GM23338 (cell line): ENCODE data around the gene ADRA2B. TPM values are rescaled to one million over a fixed set of nuclear protein-coding genes. Genes with fewer than 3 reads are reported as not detected.
"Not testable (repeated sequence)": the region's sequence is repeated elsewhere in the genome, so short reads cannot be mapped to it uniquely, and the experiment has no call there.

ENCODE experiments used
- ATAC-seq: fragments of 200-7000 bp; cut with Tn5 transposase; 3 replicates; pipeline ENCODE4 v1.9.1; 2020
- DNase-seq: peaks from one replicate; pipeline ENCODE4 v3.0.0-alpha.2; 2015; ENCODE audit warnings: low spot score
- H2AFZ ChIP-seq: fragments of 200-600 bp; sonication (generic); 2 replicates; pipeline ENCODE4 v1.8.0; 2016; ENCODE audit warnings: antibody characterized with exemption, mild to moderate bottlenecking, moderate library complexity
- H3F3A ChIP-seq: fragments of 200-600 bp; sonication (generic); replicated peaks from 2 replicates; pipeline ENCODE4 v1.8.0; 2017; ENCODE audit warnings: antibody characterized with exemption, mixed run types, low read depth
- H3K27ac ChIP-seq: fragments of 200-600 bp; sonication (generic); 2 replicates; pipeline ENCODE4 v1.6.1; 2016; ENCODE audit warnings: low read depth
- H3K27me3 ChIP-seq: fragments of 200-600 bp; sonication (generic); 2 replicates; pipeline ENCODE4 v1.8.0; 2016; ENCODE audit warnings: mild to moderate bottlenecking, mixed run types, moderate library complexity; ENCODE audit not compliant: insufficient read depth
- H3K36me3 ChIP-seq: fragments of 200-600 bp; sonication (generic); 2 replicates; pipeline ENCODE4 v1.8.0; 2016; ENCODE audit warnings: mild to moderate bottlenecking; ENCODE audit not compliant: insufficient read depth
- H3K4me1 ChIP-seq: fragments of 200-600 bp; sonication (generic); 2 replicates; pipeline ENCODE4 v1.8.0; 2016; ENCODE audit warnings: mild to moderate bottlenecking, moderate library complexity; ENCODE audit not compliant: insufficient read depth
- H3K4me2 ChIP-seq: fragments of 200-600 bp; sonication (generic); 2 replicates; pipeline ENCODE4 v1.7.1; 2017; ENCODE audit warnings: mixed run types
- H3K4me3 ChIP-seq: fragments of 200-600 bp; sonication (generic); 2 replicates; pipeline ENCODE4 v1.6.1; 2016; ENCODE audit warnings: mixed run types
- H3K79me2 ChIP-seq: fragments of 200-600 bp; sonication (generic); replicated peaks from 2 replicates; pipeline ENCODE4 v1.8.0; 2017; ENCODE audit warnings: mild to moderate bottlenecking; ENCODE audit not compliant: insufficient read depth
- H3K9me2 ChIP-seq: fragments of 200-600 bp; sonication (generic); 2 replicates; pipeline ENCODE4 v1.8.0; 2017; ENCODE audit not compliant: insufficient read depth
- H4K20me1 ChIP-seq: fragments of 200-600 bp; sonication (generic); replicated peaks from 2 replicates; pipeline ENCODE4 v1.8.0; 2017; ENCODE audit warnings: mild to moderate bottlenecking; ENCODE audit not compliant: insufficient read depth
- H3K27ac Mint-ChIP-seq: 2 replicates; pipeline ENCODE4 v1.8.0; 2020; ENCODE audit warnings: inconsistent platforms, mild to moderate bottlenecking, moderate library complexity, mixed read lengths
- H3K27me3 Mint-ChIP-seq: 3 replicates; pipeline ENCODE4 v1.8.0; 2022; ENCODE audit warnings: low read depth, mild to moderate bottlenecking, moderate library complexity, mixed read lengths, inconsistent platforms; ENCODE audit not compliant: insufficient read depth, poor library complexity
- H3K36me3 Mint-ChIP-seq: 3 replicates; pipeline ENCODE4 v1.8.0; 2021; ENCODE audit warnings: low read depth, mild to moderate bottlenecking, inconsistent platforms, moderate library complexity, mixed read lengths
- H3K4me1 Mint-ChIP-seq: 3 replicates; pipeline ENCODE4 v1.8.0; 2020; ENCODE audit warnings: mild to moderate bottlenecking, inconsistent platforms, mixed read lengths
- H3K4me3 Mint-ChIP-seq: 3 replicates; pipeline ENCODE4 v1.8.0; 2021; ENCODE audit warnings: moderate library complexity, mild to moderate bottlenecking, inconsistent platforms, mixed read lengths
- H3K9me3 Mint-ChIP-seq: 3 replicates; pipeline ENCODE4 v1.8.0; 2020; ENCODE audit warnings: moderate library complexity, mild to moderate bottlenecking, inconsistent platforms, mixed read lengths
- CREB1 ChIP-seq: fragments of 250-450 bp; sonication (Bioruptor Pico); IDR thresholded peaks from 2 replicates; pipeline ENCODE4 v1.5.0; 2020; ENCODE audit warnings: low read depth, mild to moderate bottlenecking, moderate library complexity
- EZH2 ChIP-seq: fragments of 200-600 bp; sonication (generic); IDR thresholded peaks from one replicate; pipeline ENCODE4 v1.8.0; 2017; ENCODE audit warnings: antibody characterized with exemption, mild to moderate bottlenecking, low read depth; ENCODE audit not compliant: unreplicated experiment
- EZH2phosphoT487 ChIP-seq: fragments of 200-600 bp; sonication (generic); IDR thresholded peaks from one replicate; pipeline ENCODE4 v1.8.1; 2018; ENCODE audit warnings: antibody characterized with exemption; ENCODE audit not compliant: unreplicated experiment
- JUNB ChIP-seq: IDR thresholded peaks from one replicate; pipeline ENCODE4 v1.6.1; 2016; ENCODE audit warnings: antibody characterized with exemption; ENCODE audit not compliant: unreplicated experiment
- NANOG ChIP-seq: IDR thresholded peaks from 2 replicates; pipeline ENCODE4 v1.6.1; 2016; ENCODE audit warnings: antibody characterized with exemption, borderline replicate concordance
- POLR2AphosphoS5 ChIP-seq: IDR thresholded peaks from 2 replicates; pipeline ENCODE4 v1.6.1; 2016; ENCODE audit warnings: antibody characterized with exemption, low read depth
- STAT1 ChIP-seq: IDR thresholded peaks from one replicate; pipeline ENCODE4 v1.6.1; 2016; ENCODE audit warnings: antibody characterized with exemption; ENCODE audit not compliant: unreplicated experiment
- ZNF331 ChIP-seq: fragments of 250-450 bp; sonication (Bioruptor Pico); IDR thresholded peaks from 2 replicates; pipeline ENCODE4 v1.5.0; 2020; ENCODE audit warnings: low read depth, mild to moderate bottlenecking, moderate library complexity
- polyA plus RNA-seq: library from polyadenylated mRNA; unstranded; fragments of >200 nt; fragmentation: Nextera tagmentation; extraction: Ambion mirVana; gene quantifications from 2 replicates; pipeline ENCODE4 v1.2.1, GENCODE V29; 2016
- total RNA-seq: library from RNA; depleted of rRNA; stranded (reverse); fragments of >200 nt; shearing (Covaris generic); gene quantifications from 2 replicates; pipeline ENCODE4 v1.2.3, GENCODE V29; 2014
- TF ChIP-seq, protein P1 (sequence below): IDR thresholded peaks from one replicate; pipeline ENCODE4 v1.6.1; 2018; ENCODE audit warnings: antibody characterized with exemption; ENCODE audit not compliant: unreplicated experiment

Gene ADRA2B
- total and polyA plus RNA-seq, 2 experiments from 2014 or later = 1.7 to 5.9 TPM

DNA sequence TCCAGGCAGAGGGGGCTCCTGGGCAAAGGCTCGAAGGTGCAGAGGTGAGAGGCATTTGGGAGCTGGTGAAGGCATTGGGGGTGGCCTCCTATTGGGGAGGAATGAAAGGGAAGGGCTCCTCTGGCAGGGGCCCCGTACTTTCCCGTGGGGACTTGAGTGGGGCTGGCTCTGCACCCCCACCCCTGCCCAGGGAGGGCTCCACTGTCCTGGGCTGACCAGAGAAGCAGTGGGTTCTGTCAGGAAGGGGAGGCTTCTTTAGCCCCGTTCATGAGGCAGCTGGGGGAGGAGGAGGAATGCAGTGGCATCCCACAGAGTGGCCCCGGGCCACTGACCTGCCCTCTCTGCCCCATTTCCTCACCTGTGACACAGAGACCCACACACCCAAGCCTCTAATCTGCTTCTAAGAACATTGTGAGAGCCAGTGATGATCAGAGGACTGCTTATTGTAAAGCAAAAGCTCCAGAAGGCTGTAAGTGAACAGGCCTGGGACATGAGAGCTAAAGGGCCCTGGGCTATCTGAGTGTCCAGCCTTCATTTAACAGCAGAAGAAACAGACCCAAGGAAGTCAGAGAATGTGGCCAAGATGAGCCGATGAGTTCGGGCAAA lies 43.1 kb downstream of the ADRA2B start:
- no peaks in the 10 kb centered on the region; the same call in 2 of the 3 replicates for H3K4me1 Mint-ChIP-seq
- no peak for ATAC-seq
- no peak overlapping the region for H3K4me3 Mint-ChIP-seq
- Histone ChIP-seq H3K4me3 (no peak overlapping the region), H3K9me2 (no peaks in the 10 kb centered on the region), H3K36me3 (no peaks in the 10 kb centered on the region), H4K20me1 (no peaks in the 10 kb centered on the region), H3K79me2 (no peaks in the 10 kb centered on the region), H3F3A (no peaks in the 10 kb centered on the region), H2AFZ (no peak overlapping the region), H3K4me2 (no peak overlapping the region), H3K4me1 (no peaks in the 10 kb centered on the region), H3K27me3 (no peaks in the 10 kb centered on the region), H3K27ac (no peak overlapping the region)
- no peak overlapping the region for H3K27ac Mint-ChIP-seq
- no peak for DNase-seq
- H3K9me3 Mint-ChIP-seq = no peaks in the 10 kb centered on the region
- peaks cover 3% of the 10 kb centered on the region for H3K27me3 Mint-ChIP-seq
- H3K36me3 Mint-ChIP-seq = no peaks in the 10 kb centered on the region
- no peak for TF ChIP-seq ZNF331 (CRISPR knock-in tag)
- no peak for TF ChIP-seq EZH2phosphoT487
- TF ChIP-seq CREB1 (CRISPR knock-in tag) = no peak
- no peak for TF ChIP-seq JUNB

DNA sequence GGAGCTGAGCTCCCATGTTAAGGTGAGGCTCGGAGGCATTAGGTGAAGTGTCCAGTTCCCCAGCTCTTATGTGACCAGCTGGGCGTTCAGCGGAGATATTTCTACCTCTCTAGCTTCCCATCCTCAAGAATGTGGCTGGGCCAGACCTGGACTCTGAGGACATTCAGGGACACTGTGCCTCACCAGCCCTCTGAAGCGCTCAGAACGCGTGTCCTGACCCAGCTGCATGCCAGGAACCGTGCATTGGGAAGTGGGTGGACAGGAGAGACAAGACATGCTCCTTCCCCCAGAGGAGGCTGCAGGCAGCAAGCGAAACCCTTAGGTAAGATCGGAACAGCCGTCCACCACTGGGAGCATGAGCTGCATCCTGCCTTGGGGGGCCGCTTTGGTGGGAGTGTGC lies 43.6 kb downstream of the ADRA2B start:
- no peak overlapping the region for H3K4me3 Mint-ChIP-seq
- Histone ChIP-seq H3K27ac (no peak overlapping the region), H3K4me3 (no peak overlapping the region), H2AFZ (no peak overlapping the region), H4K20me1 (no peaks in the 10 kb centered on the region), H3K79me2 (no peaks in the 10 kb centered on the region), H3K27me3 (no peaks in the 10 kb centered on the region), H3K4me1 (no peaks in the 10 kb centered on the region), H3K9me2 (no peaks in the 10 kb centered on the region), H3K36me3 (no peaks in the 10 kb centered on the region), H3F3A (no peaks in the 10 kb centered on the region), H3K4me2 (no peak overlapping the region)
- no peak for ATAC-seq
- peaks cover 3% of the 10 kb centered on the region for H3K27me3 Mint-ChIP-seq
- no peaks in the 10 kb centered on the region for H3K9me3 Mint-ChIP-seq
- H3K36me3 Mint-ChIP-seq = no peaks in the 10 kb centered on the region
- H3K27ac Mint-ChIP-seq = no peak overlapping the region
- H3K4me1 Mint-ChIP-seq = peaks cover 3% of the 10 kb centered on the region
- TF ChIP-seq, protein P1, sequence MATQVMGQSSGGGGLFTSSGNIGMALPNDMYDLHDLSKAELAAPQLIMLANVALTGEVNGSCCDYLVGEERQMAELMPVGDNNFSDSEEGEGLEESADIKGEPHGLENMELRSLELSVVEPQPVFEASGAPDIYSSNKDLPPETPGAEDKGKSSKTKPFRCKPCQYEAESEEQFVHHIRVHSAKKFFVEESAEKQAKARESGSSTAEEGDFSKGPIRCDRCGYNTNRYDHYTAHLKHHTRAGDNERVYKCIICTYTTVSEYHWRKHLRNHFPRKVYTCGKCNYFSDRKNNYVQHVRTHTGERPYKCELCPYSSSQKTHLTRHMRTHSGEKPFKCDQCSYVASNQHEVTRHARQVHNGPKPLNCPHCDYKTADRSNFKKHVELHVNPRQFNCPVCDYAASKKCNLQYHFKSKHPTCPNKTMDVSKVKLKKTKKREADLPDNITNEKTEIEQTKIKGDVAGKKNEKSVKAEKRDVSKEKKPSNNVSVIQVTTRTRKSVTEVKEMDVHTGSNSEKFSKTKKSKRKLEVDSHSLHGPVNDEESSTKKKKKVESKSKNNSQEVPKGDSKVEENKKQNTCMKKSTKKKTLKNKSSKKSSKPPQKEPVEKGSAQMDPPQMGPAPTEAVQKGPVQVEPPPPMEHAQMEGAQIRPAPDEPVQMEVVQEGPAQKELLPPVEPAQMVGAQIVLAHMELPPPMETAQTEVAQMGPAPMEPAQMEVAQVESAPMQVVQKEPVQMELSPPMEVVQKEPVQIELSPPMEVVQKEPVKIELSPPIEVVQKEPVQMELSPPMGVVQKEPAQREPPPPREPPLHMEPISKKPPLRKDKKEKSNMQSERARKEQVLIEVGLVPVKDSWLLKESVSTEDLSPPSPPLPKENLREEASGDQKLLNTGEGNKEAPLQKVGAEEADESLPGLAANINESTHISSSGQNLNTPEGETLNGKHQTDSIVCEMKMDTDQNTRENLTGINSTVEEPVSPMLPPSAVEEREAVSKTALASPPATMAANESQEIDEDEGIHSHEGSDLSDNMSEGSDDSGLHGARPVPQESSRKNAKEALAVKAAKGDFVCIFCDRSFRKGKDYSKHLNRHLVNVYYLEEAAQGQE = no peak
- TF ChIP-seq CREB1 (CRISPR knock-in tag) = no peak
- TF ChIP-seq POLR2AphosphoS5 = no peak
- no peak for TF ChIP-seq STAT1
- no peak for TF ChIP-seq EZH2phosphoT487
- TF ChIP-seq EZH2 = no peak
- no peak for TF ChIP-seq NANOG
- TF ChIP-seq JUNB = no peak
- DNase-seq = no peak

DNA sequence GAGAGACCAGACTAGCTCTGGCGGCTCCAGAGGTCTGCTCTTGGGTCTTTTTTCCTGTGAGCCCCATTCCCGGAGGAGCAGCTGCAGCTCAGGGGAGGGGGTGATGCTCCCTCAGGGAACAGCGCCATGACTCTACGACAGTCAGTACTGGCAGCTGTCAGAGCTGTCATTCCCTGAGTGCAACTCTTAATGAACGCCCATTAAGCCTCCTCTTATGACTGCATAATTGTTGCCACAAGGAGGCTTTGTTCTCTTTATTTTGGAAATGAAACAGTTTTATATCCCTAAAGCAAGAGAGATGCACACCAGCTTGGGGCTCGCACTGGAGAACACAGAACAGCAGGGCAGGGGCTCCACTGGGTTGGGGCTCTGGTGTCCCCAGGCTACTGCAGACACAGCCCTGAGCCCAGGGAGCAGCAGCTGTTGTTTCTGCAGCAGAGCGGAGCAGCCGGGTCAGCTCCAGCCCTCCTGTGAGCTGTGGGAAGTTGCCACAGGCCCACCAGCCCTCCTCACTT lies 44.3 kb downstream of the ADRA2B start:
- DNase-seq, H3K4me3 Mint-ChIP-seq, H3K27ac ChIP-seq, H3K27me3 ChIP-seq, H3K9me2 ChIP-seq, H3K36me3 ChIP-seq, H2AFZ ChIP-seq, H4K20me1 ChIP-seq, H3K27ac Mint-ChIP-seq, H3K79me2 ChIP-seq, H3K4me2 ChIP-seq, ATAC-seq, H3K4me3 ChIP-seq, H3K9me3 Mint-ChIP-seq, H3K27me3 Mint-ChIP-seq, H3K36me3 Mint-ChIP-seq, H3K4me1 ChIP-seq, H3K4me1 Mint-ChIP-seq, H3F3A ChIP-seq: not testable (repeated sequence)

DNA sequence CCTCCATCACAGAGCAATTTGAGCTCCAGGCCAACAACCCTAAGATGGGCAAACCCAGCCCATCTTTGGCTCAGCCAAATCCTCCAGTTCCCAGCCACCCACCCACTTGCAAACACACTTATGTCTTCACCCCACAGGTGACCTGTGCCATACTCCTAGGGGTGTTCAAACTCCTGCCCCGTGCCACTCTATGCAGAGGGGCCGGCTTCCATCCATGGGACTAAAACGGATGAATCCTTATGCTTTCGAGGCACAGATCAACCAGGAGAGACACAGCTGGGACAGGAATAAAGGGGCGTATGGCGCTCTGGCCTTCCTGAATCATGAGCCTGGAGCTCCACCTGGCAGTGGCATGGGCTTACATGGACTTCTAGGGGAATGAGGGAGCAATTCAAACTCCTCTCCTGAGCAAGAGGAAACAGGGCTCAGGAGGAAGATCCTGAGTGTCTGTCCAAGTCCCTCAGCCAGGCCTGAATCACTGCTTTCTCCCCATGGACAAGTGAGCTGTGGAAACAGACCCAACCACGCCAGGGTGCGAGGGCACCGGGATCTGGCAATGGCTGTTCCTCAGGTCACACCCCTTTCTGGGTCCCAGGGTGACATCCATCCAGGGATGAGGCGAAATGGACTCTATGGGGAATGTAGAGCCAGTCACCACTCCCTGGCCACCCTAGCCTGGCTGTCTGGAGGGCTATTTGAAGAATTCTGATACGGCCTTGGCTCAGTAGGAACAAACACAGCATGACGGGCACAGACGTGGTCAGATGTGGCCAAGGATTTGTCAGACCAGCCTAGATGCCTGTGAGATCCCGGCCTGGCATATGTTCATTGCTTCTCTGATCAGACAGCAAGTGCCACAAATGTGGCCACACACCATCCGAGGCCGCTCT lies 45.0 kb downstream of the ADRA2B start:
- not testable (repeated sequence) for H3K4me2 ChIP-seq, H3K27ac ChIP-seq, H3K36me3 Mint-ChIP-seq, H3K9me2 ChIP-seq, H3F3A ChIP-seq, H3K27me3 Mint-ChIP-seq, DNase-seq, H3K9me3 Mint-ChIP-seq, H3K4me1 Mint-ChIP-seq, H3K4me1 ChIP-seq, H2AFZ ChIP-seq, H3K36me3 ChIP-seq, H3K4me3 ChIP-seq, ATAC-seq, H3K79me2 ChIP-seq, H4K20me1 ChIP-seq, H3K27me3 ChIP-seq, H3K4me3 Mint-ChIP-seq
- peak overlapping the region; percentile 8; the same call in 1 of the 2 replicates for H3K27ac Mint-ChIP-seq
